ENCODE results near the gene CASQ1.

The CASQ1 gene

DNA sequence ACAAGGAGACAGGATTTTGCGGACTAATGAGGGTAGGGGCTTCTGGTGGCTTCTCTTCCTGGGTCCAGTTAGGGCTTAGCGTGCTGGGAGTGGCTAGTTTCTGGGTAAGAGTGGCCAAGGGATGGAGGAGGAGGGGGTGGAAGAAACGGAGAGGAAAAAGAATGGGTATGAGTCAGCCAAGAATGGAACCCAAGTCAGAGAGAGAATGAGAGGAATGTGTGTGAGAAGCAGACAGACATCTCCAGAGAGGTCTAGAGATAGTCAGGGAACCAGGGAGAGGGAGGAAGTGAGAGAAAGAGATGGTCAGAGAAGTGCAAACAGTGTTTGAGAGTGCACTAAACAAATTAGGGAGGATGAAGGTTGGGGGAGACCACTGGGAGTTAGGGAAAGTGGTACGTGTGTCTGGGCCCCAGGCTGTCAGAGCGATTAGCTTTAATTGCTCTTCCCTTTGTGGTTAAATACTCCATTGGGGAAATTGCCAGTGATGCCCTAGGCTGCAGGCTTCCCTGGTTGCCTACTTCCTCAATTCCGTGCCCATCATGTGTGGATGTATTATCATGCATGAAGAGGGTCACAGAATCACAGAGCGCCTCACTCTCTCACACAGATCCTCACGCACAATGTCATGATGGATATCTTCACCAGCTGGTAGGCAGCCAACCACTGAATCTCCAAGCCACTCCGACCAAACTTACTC is 16.2 kb downstream of the CASQ1 start:
- H3K9me2 ChIP-seq (replicated peaks; ENCODE audit: insufficient read depth, low read length): no peaks in the 10 kb centered on the region
- H3K9ac ChIP-seq (ENCODE audit: low read length): peak overlapping the region; percentile 93
- H3K27me3 ChIP-seq (ENCODE audit: low read length): no peaks in the 10 kb centered on the region
- H3K27ac ChIP-seq (ENCODE audit: low read depth, low read length): peak overlapping the region; percentile 71
- no peaks in the 10 kb centered on the region for H3K9me3 ChIP-seq (ENCODE audit: insufficient read depth, low read length)
- H2AFZ ChIP-seq (ENCODE audit: low read depth, low read length, severe bottlenecking): no peak overlapping the region
- H3K36me3 ChIP-seq (ENCODE audit: low read length): no peaks in the 10 kb centered on the region
- H3K4me3 ChIP-seq (ENCODE audit: insufficient read depth, low read length, poor library complexity, severe bottlenecking): peak overlapping the region; percentile 81
- peaks cover 22% of the 10 kb centered on the region for H3F3A ChIP-seq (ENCODE audit: insufficient read depth)
- no peaks in the 10 kb centered on the region for H4K20me1 ChIP-seq (ENCODE audit: low read depth, low read length)
- peaks cover 8% of the 10 kb centered on the region; the same call in 1 of the 2 replicates for H3K79me2 ChIP-seq (ENCODE audit: insufficient read depth, low read length)
- TF ChIP-seq EZH2phosphoT487 (conservative IDR thresholded peaks at IDR 0.05; ENCODE audit: low read length): no peak
- TF ChIP-seq, protein P1, sequence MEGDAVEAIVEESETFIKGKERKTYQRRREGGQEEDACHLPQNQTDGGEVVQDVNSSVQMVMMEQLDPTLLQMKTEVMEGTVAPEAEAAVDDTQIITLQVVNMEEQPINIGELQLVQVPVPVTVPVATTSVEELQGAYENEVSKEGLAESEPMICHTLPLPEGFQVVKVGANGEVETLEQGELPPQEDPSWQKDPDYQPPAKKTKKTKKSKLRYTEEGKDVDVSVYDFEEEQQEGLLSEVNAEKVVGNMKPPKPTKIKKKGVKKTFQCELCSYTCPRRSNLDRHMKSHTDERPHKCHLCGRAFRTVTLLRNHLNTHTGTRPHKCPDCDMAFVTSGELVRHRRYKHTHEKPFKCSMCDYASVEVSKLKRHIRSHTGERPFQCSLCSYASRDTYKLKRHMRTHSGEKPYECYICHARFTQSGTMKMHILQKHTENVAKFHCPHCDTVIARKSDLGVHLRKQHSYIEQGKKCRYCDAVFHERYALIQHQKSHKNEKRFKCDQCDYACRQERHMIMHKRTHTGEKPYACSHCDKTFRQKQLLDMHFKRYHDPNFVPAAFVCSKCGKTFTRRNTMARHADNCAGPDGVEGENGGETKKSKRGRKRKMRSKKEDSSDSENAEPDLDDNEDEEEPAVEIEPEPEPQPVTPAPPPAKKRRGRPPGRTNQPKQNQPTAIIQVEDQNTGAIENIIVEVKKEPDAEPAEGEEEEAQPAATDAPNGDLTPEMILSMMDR (IDR thresholded peaks at IDR 0.05; ENCODE audit: insufficient read depth, low read length, poor library complexity, severe bottlenecking): no peak
- peak overlapping the region; percentile 62 for H3K4me2 ChIP-seq (ENCODE audit: low read depth, low read length, poor library complexity, severe bottlenecking)

DNA sequence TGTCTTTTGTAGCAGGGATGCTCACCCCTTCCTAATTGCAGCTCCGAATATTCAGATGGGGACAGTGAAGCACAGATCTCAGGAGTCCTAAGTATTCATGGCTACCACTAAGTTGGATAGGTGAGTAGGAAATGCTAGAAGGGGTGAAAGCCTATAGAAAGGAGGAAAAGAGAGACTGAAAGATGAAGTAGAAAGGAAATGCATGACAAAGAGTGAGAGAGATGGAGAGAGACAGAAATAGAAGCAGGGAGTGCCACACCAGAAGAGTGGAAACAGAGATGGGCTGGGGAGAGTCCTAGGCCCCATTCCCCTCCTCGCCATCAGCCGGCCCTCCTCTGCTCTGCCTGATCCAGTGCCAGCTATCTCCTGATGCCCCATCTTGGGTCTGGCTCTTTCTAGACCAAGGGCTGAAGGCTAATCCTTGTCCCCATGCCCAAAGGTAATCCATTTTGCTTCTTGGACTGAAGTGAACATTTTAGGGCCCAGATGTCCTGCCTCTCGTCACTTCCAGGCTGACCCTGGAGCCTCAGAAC is 16.8 kb downstream of the CASQ1 start:
- no peaks in the 10 kb centered on the region for H3K9me3 ChIP-seq (ENCODE audit: insufficient read depth, low read length)
- no peaks in the 10 kb centered on the region for H3K27me3 ChIP-seq (ENCODE audit: low read length)
- H4K20me1 ChIP-seq (ENCODE audit: low read depth, low read length): no peaks in the 10 kb centered on the region
- no peak overlapping the region for H3K9ac ChIP-seq (ENCODE audit: low read length)
- H2AFZ ChIP-seq (ENCODE audit: low read depth, low read length, severe bottlenecking): no peak overlapping the region
- no peak for TF ChIP-seq EZH2phosphoT487 (conservative IDR thresholded peaks at IDR 0.05; ENCODE audit: low read length)
- TF ChIP-seq, protein P1 (IDR thresholded peaks at IDR 0.05; ENCODE audit: insufficient read depth, low read length, poor library complexity, severe bottlenecking): no peak
- H3F3A ChIP-seq (ENCODE audit: insufficient read depth): peaks cover 22% of the 10 kb centered on the region
- no peak overlapping the region for H3K4me3 ChIP-seq (ENCODE audit: insufficient read depth, low read length, poor library complexity, severe bottlenecking)
- H3K4me2 ChIP-seq (ENCODE audit: low read depth, low read length, poor library complexity, severe bottlenecking): no peak overlapping the region
- H3K9me2 ChIP-seq (replicated peaks; ENCODE audit: insufficient read depth, low read length): no peaks in the 10 kb centered on the region
- peaks cover 8% of the 10 kb centered on the region; the same call in 1 of the 2 replicates for H3K79me2 ChIP-seq (ENCODE audit: insufficient read depth, low read length)
- no peak overlapping the region for H3K27ac ChIP-seq (ENCODE audit: low read depth, low read length)
- peaks cover 2% of the 10 kb centered on the region; the same call in 1 of the 2 replicates for H3K36me3 ChIP-seq (ENCODE audit: low read length)

DNA sequence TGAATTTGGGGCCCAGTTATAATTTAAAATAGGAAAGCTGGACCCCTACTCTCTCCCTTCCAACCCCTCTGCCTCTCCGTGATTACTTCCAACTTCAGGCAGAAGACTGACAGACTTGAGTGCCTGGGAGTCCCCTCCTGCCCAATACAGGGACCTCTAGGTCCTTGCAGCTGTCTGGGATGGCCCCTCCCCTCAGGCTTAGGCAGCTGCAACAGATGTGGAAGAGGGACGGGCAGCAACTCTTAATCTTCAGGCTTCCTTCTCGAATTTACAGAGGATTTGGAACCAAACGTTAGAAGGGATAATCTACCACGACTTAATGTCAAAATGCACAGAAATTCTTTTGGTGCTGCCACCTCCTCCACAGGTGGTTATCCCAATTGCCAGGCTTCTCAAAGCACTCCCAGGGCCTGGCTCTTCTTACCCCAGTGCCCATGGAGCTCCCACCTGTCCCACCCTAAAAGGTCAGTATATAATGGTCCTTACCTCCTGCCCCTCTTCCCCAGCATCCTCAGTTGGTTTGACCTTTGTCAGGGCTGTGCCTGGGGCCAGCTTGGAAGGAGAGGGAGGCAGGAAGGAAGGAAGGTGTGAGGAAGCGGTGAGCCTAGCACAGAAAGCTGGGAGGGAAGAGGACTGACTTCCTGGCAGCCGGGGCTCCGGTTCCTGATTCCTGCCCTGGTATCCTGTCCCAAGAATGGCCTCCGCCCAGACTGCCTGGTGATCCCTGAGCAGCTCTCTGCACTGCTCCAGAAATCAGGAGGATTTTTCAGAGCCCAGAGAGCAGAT is 17.6 kb downstream of the CASQ1 start:
- Histone ChIP-seq H3K27me3 (ENCODE audit: low read length) (no peaks in the 10 kb centered on the region), H3K79me2 (ENCODE audit: insufficient read depth, low read length) (peaks cover 8% of the 10 kb centered on the region; the same call in 1 of the 2 replicates), H2AFZ (ENCODE audit: low read depth, low read length, severe bottlenecking) (no peak overlapping the region), H3K27ac (ENCODE audit: low read depth, low read length) (no peak overlapping the region), H3K9ac (ENCODE audit: low read length) (no peak overlapping the region), H3K9me3 (ENCODE audit: insufficient read depth, low read length) (no peaks in the 10 kb centered on the region), H3K9me2 (replicated peaks; ENCODE audit: insufficient read depth, low read length) (no peaks in the 10 kb centered on the region), H3F3A (ENCODE audit: insufficient read depth) (peaks cover 22% of the 10 kb centered on the region), H3K4me3 (ENCODE audit: insufficient read depth, low read length, poor library complexity, severe bottlenecking) (no peak overlapping the region), H3K4me2 (ENCODE audit: low read depth, low read length, poor library complexity, severe bottlenecking) (no peak overlapping the region), H4K20me1 (ENCODE audit: low read depth, low read length) (no peaks in the 10 kb centered on the region), H3K36me3 (ENCODE audit: low read length) (peaks cover 2% of the 10 kb centered on the region; the same call in 1 of the 2 replicates)
- TF ChIP-seq, protein P1 (IDR thresholded peaks at IDR 0.05; ENCODE audit: insufficient read depth, low read length, poor library complexity, severe bottlenecking): no peak
- TF ChIP-seq EZH2phosphoT487 (conservative IDR thresholded peaks at IDR 0.05; ENCODE audit: low read length): no peak
